ENCODE measurements around the gene EFNA1.
"Not testable (repeated sequence)": the region's sequence is repeated elsewhere in the genome, so short reads cannot be mapped to it uniquely, and the experiment has no call there.

Gene EFNA1

DNA sequence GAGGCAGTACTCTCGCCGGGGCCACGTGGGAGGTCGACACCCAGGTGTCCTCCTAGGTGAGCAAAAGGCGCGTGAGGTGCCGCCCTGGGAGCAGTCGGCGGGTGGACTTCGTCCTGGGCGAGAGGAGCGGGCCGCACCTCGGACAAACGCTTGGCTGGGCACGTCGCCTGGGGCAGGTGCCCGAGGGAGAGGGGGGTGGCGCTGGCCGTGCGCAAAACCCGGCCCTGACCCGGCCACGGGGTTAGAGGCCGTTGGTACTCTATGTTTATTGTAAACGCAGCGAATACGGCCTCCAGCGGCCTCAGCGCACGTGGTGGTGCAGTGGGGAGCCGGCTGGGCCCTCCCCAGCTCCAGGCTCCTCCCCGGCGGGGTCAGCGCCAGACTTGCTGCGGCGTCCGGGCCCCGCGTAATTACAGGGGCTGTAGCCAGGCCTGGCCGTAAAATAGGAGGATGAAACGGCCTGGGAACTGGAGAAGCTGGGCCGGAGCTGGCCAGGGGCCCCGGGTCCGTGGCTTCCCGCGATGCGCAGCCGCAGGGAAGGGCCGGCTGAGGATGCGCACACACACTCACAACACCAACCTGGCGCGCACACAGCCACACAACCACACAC lies 1.6 kb upstream of the EFNA1 start:
- DNase-seq, result no peak

DNA sequence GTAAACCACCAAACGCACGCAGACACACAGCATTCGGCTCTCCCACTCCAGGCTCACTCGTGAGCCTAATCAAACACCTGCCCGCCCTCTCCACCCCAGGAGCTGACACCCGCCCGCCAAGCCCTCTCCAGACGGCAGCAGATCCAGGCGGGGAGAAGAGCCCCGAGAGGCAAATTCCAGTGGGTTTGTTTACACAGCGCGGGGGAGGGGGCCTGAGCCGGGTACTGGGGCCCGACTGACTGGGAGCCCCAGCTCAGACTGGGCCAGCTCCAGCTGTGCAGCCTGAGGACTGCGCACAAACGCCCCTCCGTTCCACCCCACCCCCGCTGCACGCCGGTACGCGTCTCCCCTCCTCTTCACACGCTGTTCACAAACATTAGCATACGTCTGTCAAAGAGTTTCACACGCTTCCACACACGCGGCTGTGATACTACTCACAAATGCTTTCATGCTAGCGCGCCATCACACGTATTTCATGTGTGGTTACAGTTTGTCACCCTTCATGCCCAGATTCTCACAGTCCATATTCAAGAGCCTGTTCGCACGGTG lies 1.0 kb upstream of the EFNA1 start:
- DNase-seq, result no peak

DNA sequence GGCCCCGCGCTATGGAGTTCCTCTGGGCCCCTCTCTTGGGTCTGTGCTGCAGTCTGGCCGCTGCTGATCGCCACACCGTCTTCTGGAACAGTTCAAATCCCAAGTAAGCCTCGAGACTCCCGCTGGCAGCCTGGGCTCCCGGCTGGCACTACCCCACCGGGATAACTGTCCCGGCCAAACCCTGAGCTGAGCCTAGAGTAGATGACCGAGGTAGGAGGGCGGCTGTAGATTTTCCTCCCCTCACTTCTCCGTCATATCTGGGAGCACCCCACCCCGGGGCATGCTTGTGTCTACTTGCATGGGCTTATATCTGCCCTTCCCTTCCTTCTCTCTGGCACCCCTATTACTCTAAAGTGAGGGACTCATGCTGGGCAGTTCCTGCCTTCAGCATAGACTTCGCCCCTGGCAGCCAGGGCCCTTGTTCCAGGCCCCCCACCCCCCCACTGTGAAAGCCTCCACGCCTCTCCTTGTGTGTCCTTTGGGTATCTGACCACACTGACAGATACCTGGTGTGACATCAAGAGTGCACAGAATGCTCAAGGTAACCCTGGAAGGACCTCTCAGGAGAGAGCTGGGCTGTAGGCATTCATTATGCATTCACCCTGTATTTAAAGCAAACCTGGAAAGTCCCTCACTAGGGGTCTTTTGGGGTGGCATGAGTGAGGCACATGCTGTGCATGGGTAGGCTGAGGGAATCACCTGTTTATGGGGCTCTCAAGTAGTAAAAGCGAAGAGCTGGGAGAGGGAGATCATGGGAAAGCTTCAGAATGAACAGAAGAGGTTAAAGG lies 485 bp downstream of the EFNA1 start:
- no peak for DNase-seq

DNA sequence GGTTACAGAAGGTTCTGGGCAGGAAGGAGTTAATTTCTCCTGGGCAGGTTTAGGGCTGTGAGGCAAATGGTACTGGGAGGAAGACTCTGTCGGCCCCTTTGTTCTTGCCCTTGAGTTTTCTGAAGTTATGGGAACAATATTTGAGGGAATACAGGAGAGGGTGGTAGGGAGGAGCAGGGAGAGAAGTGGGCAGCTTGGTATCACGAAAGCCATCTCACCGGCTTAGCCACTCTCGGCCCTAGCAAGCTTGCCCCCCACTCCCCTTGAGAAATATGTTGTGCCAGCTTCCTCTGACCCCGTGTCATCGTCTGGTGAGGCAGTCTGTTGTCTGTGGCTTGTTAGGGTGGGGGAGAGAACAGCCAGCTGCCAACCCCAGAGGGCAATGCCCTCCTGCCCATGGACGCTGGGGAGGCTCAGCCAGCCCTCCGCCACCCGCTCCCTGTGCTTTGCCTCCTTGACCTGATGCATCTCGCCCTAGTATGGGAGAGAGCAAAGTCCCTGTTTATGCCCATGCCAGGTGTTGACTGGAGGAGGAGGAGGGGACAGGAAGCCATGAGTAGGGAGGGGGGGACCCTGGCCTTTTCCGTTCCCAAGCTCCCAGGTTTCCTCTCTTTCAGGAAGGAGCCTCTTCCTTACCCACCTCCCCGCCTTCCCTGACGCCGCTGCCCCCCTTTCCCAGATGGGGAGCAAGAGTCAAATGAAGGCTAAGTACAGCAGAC lies 1.2 kb downstream of the EFNA1 start:
- no peak for DNase-seq

DNA sequence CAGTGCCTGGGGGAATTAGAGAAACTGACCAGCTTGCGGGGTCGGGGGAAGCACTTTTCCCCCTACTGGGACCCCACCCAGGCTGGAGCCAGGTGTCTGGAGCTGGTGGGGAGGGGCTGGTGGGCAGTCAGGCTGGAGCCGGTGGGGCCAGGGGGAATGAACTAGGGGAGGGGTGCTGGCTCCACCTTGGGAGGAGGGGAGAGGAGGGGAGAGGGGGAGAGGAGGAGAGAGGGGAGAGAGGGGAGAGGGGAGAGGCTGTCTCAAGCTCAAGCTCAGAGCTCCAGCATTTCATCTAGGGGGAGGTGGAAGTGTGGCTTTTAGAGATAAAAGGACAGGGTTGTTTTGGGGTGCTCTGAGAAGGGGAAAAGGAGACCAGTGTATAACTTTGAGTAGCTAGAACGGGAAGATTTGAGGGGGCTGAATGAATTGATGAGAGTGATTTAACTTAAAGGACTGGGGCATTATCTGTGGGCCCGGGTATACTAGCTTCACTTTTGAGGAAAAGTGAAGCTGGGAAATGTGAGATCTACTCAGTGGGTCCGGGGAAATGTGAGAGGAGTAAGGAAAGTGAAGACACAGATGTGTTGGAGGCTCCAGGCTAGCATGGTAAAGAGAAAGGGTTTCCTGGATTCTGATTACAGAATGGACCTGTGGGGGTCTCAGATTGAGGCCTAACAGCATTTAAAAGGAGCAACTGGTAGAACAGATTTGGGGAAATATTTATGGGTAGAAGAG lies 2.8 kb downstream of the EFNA1 start:
- DNase-seq, result no peak

DNA sequence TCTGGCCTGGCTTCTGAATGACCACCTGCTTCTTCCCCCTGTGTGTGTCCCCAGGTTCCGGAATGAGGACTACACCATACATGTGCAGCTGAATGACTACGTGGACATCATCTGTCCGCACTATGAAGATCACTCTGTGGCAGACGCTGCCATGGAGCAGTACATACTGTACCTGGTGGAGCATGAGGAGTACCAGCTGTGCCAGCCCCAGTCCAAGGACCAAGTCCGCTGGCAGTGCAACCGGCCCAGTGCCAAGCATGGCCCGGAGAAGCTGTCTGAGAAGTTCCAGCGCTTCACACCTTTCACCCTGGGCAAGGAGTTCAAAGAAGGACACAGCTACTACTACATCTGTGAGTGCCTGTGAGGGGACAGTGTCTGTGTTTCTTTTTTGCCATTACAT lies 3.6 kb downstream of the EFNA1 start:
- no peak for DNase-seq

DNA sequence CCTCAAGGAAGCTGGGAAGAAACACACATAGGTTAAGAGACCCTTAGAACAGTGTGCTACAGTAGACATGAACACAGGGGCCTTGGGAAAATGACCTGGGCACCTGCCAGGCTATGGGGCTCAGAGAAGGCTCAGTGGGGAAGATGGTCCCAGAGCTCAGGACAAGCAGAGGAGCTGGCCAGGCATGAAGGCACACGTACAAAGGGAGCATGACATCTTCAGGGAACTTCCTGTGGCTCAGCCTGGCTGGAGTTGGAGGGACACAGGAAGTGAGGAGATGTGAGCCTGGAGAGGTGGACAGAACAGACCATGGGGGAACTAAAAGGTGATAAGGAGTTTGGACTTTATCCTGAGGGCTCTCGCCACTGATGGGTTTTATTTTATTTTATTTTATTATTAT lies 4.2 kb downstream of the EFNA1 start:
- no peak for DNase-seq

DNA sequence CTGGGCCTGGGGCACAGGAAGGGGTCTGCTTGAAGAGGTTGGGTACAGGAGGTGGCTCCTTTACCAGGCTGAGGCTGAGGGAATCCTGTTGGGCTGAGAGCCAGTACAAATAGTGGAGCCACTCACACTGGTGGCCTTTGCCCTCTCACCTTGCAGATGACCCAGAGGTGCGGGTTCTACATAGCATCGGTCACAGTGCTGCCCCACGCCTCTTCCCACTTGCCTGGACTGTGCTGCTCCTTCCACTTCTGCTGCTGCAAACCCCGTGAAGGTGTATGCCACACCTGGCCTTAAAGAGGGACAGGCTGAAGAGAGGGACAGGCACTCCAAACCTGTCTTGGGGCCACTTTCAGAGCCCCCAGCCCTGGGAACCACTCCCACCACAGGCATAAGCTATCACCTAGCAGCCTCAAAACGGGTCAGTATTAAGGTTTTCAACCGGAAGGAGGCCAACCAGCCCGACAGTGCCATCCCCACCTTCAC lies 6.2 kb downstream of the EFNA1 start:
- no peak for DNase-seq

DNA sequence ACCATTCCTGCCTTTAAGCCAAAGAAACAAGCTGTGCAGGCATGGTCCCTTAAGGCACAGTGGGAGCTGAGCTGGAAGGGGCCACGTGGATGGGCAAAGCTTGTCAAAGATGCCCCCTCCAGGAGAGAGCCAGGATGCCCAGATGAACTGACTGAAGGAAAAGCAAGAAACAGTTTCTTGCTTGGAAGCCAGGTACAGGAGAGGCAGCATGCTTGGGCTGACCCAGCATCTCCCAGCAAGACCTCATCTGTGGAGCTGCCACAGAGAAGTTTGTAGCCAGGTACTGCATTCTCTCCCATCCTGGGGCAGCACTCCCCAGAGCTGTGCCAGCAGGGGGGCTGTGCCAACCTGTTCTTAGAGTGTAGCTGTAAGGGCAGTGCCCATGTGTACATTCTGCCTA lies 6.6 kb downstream of the EFNA1 start:
- no peak for DNase-seq

DNA sequence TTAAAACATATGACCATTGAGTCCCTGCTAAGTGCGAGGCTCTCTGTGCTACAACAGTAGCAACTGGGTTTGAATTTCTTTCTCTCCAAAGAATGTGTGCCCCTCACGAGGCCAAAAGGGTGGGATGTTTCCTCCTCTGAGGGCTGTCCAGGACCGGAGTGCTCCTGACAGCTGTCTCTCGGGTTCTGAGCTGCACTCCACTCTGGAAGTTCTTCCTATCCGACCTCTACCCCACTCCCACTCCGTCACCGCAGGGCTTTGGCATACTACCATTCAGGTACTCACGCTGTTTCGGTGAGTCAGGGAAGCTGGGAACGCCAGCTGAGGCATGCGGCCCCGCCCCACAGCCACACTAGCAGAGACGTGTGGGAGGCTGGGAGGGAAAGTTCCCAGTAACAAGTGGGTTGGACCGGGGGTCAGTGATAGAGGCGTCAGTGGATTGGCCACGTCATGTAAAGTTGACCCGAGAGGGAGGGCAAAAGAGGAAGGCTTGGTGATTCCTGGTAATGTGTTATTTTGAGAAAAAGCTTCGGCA lies 7.3 kb downstream of the EFNA1 start:
- no peak for DNase-seq

DNA sequence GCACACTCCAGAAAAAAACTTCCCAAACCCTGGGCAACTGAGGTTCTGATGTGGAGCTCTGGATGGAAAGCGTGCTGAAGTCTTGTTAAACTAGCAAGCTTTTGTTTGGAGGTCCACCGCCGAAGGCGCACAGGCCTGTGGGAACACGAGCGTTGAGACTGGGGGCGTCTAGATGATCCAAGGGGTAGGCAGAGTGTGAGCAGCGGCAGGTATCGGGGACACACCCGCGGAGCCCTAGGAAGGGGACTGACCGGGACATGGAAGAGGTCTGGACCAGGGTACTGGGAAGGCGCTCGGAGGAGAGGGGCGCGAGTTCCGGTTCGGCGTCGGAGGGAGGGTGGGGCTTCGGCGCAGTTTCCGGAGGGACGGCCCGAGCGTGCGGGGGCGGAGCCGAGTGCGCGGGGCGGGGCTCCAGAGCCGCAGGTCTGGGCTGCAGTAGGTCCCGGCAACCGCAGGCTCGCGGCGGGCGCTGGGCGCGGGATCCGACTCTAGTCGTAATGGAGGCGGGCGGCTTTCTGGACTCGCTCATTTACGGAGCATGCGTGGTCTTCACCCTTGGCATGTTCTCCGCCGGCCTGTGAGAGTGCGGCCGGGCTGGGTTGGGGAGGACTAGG lies 7.8 kb downstream of the EFNA1 start, which contains the start of gene SLC50A1:
TSS of gene SLC50A1 (plus strand) at position 438 of the 614 bp plus-strand sequence. CDS start at position 498, 60 bp downstream.
- DNase-seq, result peak; percentile 79

DNA sequence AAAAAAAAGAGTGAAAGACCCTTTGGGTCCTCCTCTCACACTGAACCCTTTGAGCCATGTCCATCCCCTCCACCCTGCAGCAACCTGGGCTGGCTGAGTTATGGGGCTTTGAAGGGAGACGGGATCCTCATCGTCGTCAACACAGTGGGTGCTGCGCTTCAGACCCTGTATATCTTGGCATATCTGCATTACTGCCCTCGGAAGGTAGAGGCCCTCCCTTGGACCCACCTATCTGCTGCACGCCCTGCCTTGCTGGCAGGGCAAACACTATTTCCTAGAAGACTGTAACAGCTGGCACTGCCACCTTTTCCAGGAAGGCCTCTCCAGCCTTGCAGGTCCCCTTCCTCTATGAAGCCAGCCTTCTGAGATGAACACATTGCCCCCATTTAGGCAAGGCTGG lies 9.1 kb downstream of the EFNA1 start:
- DNase-seq, result no peak

DNA sequence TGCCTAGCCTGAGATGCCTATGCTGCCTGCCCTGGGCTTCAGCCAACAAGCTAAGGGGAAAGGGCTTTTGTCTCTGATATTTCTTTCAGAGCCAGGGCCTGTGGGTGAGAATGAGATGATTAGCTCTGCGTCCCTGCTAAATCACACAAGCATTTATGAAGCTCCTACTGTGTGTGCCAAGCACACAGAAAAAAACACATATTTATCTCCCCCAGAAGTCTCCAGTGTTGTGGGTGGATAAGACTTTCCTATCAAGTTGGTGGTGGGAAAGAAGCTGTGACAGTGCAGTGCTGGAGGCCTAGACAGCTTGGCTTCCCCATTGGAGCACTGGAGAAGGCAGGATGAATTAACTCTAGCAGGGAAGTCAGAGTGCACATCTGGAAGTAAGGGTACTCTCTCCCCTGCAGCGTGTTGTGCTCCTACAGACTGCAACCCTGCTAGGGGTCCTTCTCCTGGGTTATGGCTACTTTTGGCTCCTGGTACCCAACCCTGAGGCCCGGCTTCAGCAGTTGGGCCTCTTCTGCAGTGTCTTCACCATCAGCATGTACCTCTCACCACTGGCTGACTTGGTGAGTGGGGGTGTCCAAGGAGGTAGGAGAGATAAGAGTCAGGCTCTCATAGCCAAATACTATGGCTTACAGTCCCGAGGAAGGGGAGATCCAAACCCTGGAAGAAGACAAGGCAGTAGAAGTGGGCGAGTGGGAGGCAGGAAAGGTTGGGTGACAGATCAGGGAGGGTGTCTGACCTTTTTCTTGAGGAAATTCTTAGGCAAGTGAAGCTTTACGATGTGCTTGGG lies 9.7 kb downstream of the EFNA1 start:
- DNase-seq, result no peak

DNA sequence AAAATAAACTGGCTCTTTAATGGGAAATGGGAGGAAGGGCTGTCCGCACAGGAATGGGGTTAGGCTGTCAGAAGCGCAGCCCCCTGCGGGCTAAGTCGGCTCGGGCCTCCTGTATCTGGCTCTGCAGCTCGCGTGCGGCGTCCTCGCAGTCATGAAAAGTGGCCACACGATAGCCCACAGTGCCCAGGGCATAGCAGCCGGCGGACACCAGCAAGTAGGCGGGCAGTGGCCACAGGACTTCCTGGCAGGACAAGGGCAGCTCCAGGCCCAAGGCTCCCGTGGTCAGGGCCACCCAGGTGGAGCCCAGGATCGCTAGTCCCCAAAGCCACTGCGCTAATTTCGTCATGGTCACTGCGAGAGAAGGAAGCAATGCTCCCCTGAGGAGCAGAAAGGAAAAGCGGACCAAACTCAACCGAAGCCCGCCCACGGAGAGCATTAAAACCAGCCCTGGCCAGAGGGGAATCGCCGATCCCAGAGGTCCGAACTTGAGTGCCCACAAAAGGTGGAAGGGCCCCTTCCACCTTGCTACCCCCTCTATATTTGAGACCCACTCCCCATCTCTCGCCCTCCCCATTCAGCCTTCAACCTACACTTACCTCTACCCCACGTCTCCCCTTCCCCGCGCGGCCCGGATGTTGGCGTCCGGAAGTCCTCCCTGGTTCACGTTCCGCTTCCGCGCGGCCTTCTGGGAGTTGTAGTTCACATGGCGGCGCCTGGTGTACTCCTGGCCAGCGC lies 12.4 kb downstream of the EFNA1 start, which contains the start of gene DPM3:
TSS of gene DPM3 (minus strand) at position 637 of the 735 bp plus-strand sequence. CDS start at position 346, 291 bp downstream.
- DNase-seq, result peak; percentile 74

DNA sequence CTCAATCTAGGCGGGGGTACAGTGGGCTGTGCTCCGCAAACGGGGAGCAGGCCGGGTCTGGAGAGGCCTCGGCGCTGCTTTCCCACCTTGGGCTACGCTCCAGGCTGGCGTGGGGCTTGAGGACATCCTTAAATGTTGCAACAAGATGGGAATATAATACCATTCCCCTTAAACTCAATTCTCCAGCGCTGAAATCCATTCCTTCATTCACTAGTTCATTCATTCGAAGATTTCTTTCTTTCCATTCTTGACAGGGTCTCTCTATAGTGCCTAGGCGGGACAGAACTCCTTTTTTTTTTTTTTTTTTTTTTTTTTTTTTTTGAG lies 12.9 kb downstream of the EFNA1 start:
- DNase-seq, result no peak

DNA sequence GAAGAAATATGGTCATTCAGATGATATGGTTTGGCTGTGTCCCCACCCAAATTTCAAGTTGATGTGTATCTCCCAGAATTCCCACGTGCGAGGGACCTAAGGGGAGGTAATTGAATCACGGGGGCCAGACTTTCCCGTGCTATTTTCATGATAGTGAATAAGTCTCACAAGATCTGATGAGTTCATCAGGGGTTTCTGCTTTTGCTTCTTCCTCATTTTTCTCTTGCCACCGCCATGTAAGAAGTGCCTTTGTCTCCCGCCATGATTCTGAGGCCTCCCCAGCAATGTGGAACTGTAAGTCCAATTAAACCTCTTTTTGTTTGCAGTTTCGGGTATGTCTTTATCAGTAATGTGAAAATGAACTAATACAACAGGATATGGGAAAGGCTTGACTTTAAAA lies 14.1 kb downstream of the EFNA1 start:
- DNase-seq, result no peak

DNA sequence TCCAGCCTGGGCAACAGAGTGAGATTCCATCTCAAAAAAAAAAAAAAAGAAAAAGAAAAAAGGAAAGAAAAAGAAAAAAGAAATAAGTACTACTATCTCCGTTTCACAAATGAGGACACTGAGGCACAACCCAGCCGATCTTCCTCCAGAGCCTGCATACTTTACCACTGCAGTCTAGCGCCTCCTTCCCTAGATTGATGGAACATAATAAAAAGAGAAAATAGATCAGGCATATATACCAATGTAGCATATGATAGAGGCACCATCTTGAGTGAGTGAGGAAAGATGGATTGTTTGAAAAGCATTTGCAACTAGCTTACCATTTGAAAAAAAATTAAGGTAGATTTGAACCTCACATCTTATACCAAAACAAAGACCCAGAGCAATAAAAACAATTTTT lies 17.8 kb downstream of the EFNA1 start:
- no peak for DNase-seq

DNA sequence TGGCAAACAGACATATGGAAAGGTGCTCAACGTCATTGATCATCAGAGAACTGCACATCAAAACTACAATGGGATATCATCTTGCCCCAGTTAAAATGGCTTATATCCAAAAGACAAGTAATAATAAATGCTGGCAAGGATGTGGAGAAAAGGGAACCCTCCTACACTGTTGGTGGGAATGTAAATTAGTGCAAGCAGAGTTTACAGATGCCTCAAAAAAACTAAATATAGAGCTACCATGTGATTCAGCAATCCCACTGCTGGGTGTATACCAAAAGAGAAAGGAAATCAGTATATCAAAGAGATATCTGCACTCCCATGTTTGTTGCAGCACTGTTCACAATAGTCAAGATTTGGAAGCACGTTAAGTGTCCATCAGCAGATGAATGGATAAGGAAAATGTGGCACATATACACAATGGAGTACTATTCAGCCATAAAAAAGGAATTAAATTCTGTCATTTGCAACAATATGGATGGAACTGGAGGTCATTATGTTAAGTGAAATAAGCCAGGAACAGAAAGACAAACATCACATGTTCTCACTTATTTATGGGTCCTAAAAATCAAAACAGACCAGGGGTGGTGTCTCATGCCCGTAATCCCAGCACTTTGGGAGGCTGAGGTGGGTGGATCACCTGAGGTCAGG lies 28.4 kb downstream of the EFNA1 start:
- not testable (repeated sequence) for DNase-seq

DNA sequence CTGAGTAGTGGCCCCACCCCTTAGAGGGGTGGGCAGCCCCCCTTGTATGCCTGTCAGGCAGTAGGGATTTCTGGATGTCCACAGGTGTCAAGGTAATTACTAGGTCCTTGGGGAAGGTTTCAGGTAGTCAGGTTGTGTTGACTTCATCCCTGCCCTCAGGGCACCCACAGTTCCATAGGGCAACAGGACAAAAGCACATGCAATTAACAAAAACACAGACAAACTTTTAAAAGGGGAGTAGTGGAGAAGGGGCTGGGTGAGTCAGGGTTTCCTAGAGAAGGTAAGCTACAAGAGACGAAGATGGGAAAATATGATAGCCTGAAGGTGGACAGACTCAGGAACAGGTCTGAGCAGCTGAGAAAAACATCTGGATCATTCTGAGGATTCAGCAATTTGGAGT lies 31.3 kb downstream of the EFNA1 start:
- DNase-seq, result no peak

DNA sequence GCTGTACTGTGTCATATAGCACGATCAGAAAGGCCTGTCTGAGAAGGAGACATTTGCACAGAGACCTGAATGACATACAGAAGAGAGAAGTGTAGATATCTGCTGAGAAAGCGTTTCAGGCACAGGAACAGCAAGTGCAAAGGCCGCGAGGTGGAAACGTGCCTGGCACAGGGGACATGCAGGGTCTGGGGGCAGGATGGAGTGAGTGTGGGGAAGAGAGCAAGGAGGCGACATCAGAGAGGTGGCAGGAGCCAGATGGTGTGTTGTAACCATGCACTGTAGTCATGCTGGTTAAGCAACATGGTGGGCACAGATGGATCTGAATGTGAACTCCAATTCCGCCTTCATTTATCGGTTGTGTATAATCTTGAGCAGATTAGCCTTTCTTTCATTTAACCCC lies 32.5 kb downstream of the EFNA1 start:
- DNase-seq, result no peak

Measured in KG1 (cell line).